Hepatocyte (in vitro differentiated cells): ENCODE measurements around the gene SLC19A1.

ENCODE experiments used
- EZH2phosphoT487 ChIP-seq: fragments of 200-600 bp; sonication (generic); IDR thresholded peaks from one replicate; pipeline ENCODE4 v1.6.1; 2018; ENCODE audit warnings: antibody characterized with exemption, mild to moderate bottlenecking, low read depth, moderate library complexity; ENCODE audit not compliant: unreplicated experiment, severe bottlenecking
- TF ChIP-seq, protein P1 (sequence below): fragments of 200-600 bp; sonication (generic); IDR thresholded peaks from 2 replicates; pipeline ENCODE4 v1.5.1; 2016; ENCODE audit warnings: antibody characterized with exemption, mild to moderate bottlenecking; ENCODE audit not compliant: poor library complexity

DNA sequence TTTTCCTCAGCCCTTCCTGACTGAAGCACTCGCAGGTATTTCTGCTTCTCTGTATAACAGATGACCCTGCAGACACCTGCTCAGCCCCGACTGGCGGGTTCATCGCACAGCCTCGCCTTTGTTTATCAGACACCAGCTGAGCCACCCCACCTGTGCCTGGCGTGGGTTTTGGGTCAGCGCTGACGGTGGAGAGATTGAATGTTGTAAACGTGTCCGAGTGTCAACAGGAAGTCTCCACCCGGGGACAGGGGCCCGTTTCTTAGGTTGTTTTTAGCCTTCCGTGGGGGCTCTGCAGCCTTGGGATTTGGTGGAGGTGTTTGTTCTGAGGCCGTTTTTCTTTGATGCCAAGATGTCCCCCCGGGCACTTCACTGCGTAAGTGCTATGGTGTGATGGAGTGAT lies 77.1 kb downstream of the SLC19A1 start:
- TF ChIP-seq, protein P1, sequence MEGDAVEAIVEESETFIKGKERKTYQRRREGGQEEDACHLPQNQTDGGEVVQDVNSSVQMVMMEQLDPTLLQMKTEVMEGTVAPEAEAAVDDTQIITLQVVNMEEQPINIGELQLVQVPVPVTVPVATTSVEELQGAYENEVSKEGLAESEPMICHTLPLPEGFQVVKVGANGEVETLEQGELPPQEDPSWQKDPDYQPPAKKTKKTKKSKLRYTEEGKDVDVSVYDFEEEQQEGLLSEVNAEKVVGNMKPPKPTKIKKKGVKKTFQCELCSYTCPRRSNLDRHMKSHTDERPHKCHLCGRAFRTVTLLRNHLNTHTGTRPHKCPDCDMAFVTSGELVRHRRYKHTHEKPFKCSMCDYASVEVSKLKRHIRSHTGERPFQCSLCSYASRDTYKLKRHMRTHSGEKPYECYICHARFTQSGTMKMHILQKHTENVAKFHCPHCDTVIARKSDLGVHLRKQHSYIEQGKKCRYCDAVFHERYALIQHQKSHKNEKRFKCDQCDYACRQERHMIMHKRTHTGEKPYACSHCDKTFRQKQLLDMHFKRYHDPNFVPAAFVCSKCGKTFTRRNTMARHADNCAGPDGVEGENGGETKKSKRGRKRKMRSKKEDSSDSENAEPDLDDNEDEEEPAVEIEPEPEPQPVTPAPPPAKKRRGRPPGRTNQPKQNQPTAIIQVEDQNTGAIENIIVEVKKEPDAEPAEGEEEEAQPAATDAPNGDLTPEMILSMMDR: no peak
- no peak for TF ChIP-seq EZH2phosphoT487
